ENCODE results near the gene DMD.

- no peak for TF ChIP-seq POLR2AphosphoS5 (IDR thresholded peaks at IDR 0.05; ENCODE audit: low read depth, low read length)
- no peak for TF ChIP-seq REST (IDR thresholded peaks at IDR 0.05; ENCODE audit: insufficient read depth in 1 of 2, low read depth in 2 of 2, low read length in 2 of 2)
- TF ChIP-seq TAF1 (IDR thresholded peaks at IDR 0.05; ENCODE audit: borderline replicate concordance, insufficient read depth, low read length): no peak
- TF ChIP-seq SIN3A (IDR thresholded peaks at IDR 0.05; ENCODE audit: borderline replicate concordance, insufficient read depth, low read length): no peak
- TF ChIP-seq FOXP2 (optimal IDR thresholded peaks at IDR 0.05; ENCODE audit: borderline replicate concordance, extremely low read depth, extremely low read length, insufficient read depth): no peak
Measured at GRCh38 chrX:32867781-32868523, 343.4 kb downstream of the DMD start.
